MM.1S (cell line): ENCODE data around the gene UTP11.
A peak's percentile ranks its signal among the peaks of the same experiment; 100 is the strongest.

ENCODE experiments used
- DNase-seq: peaks from one replicate; pipeline ENCODE4 v3.0.0-alpha.2; 2015
- H2AFZ ChIP-seq: fragments of 300-600 bp; sonication (generic); 2 replicates; pipeline ENCODE4 v1.6.0; 2016; ENCODE audit warnings: antibody characterized with exemption, low read length
- H3F3A ChIP-seq: fragments of 300-600 bp; sonication (generic); 2 replicates; pipeline ENCODE4 v1.6.1; 2016; ENCODE audit warnings: mild to moderate bottlenecking, antibody characterized with exemption, low read length, moderate library complexity, mixed read lengths; ENCODE audit not compliant: insufficient read depth
- H3K27ac ChIP-seq: fragments of 300-600 bp; sonication (generic); 2 replicates; pipeline ENCODE4 v1.5.1; 2016; ENCODE audit warnings: mild to moderate bottlenecking, low read length
- H3K27me3 ChIP-seq: fragments of 300-600 bp; sonication (generic); replicated peaks from 2 replicates; pipeline ENCODE4 v1.6.0; 2016; ENCODE audit warnings: low read length; ENCODE audit not compliant: insufficient read depth
- H3K36me3 ChIP-seq: fragments of 300-600 bp; sonication (generic); replicated peaks from 2 replicates; pipeline ENCODE4 v1.6.1; 2016; ENCODE audit warnings: mild to moderate bottlenecking, low read length, mixed read lengths; ENCODE audit not compliant: insufficient read depth
- H3K4me1 ChIP-seq: fragments of 300-600 bp; sonication (generic); 2 replicates; pipeline ENCODE4 v1.6.1; 2016; ENCODE audit warnings: low read length, mixed read lengths
- H3K4me2 ChIP-seq: fragments of 300-600 bp; sonication (generic); 2 replicates; pipeline ENCODE4 v1.6.0; 2016; ENCODE audit warnings: low read depth, low read length
- H3K4me3 ChIP-seq: fragments of 300-600 bp; sonication (generic); 2 replicates; pipeline ENCODE4 v1.5.1; 2016; ENCODE audit warnings: low read length, mixed read lengths
- H3K79me2 ChIP-seq: fragments of 300-600 bp; sonication (generic); 2 replicates; pipeline ENCODE4 v1.6.1; 2016; ENCODE audit warnings: mixed run types, low read length, mixed read lengths
- H3K9ac ChIP-seq: fragments of 300-600 bp; sonication (generic); 2 replicates; pipeline ENCODE4 v1.6.1; 2016; ENCODE audit warnings: low read length, mixed read lengths
- H3K9me2 ChIP-seq: fragments of 300-600 bp; sonication (generic); replicated peaks from 2 replicates; pipeline ENCODE4 v1.6.1; 2016; ENCODE audit warnings: mild to moderate bottlenecking, low read length, mixed read lengths; ENCODE audit not compliant: insufficient read depth
- H3K9me3 ChIP-seq: fragments of 300-600 bp; sonication (generic); replicated peaks from 2 replicates; pipeline ENCODE4 v1.6.1; 2016; ENCODE audit warnings: mild to moderate bottlenecking, low read length, mixed read lengths; ENCODE audit not compliant: insufficient read depth
- H4K20me1 ChIP-seq: fragments of 300-600 bp; sonication (generic); 2 replicates; pipeline ENCODE4 v1.6.1; 2016; ENCODE audit warnings: mild to moderate bottlenecking, low read length, moderate library complexity, mixed read lengths; ENCODE audit not compliant: insufficient read depth
- EZH2 ChIP-seq: fragments of 300-600 bp; sonication (generic); optimal IDR thresholded peaks from 2 replicates; pipeline ENCODE3; 2017; ENCODE audit warnings: low read depth, mild to moderate bottlenecking, antibody characterized with exemption, low read length, mixed read lengths
- EZH2phosphoT487 ChIP-seq: fragments of 300-600 bp; sonication (generic); IDR thresholded peaks from 2 replicates; pipeline ENCODE4 v1.6.1; 2018; ENCODE audit warnings: antibody characterized with exemption, low read length
- TF ChIP-seq, protein P1 (sequence below): fragments of 300-600 bp; sonication (generic); IDR thresholded peaks from 2 replicates; pipeline ENCODE4 v1.5.1; 2016; ENCODE audit warnings: antibody characterized with exemption, low read length, mixed read lengths

The UTP11 gene

DNA sequence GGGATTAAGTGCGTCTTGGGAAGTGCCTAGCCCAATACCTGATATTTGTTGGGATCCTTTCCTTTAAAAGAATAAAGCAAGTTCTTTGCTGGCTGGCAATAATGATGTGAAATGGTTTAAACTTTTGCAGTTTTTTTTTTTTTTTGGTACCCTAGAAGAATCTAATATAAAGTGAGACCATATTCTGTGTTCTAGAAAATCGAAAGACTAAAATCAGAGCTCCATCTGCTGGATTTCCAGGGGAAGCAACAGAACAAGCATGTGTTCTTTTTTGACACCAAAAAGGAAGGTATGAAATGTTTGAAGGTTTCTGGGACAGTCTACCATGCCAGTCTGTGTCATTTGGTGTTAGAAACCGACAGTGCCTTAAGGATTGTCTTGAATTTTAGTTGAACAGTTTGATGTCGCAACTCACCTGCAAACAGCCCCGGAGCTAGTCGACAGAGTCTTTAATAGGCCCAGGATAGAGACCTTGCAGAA is 6.4 kb downstream of the UTP11 start:
- Histone ChIP-seq H3K27me3 (no peaks in the 10 kb centered on the region), H3K36me3 (peaks cover 5% of the 10 kb centered on the region), H3K4me1 (peaks cover 13% of the 10 kb centered on the region), H3K9me3 (no peaks in the 10 kb centered on the region), H3K9me2 (no peaks in the 10 kb centered on the region), H4K20me1 (no peaks in the 10 kb centered on the region), H2AFZ (no peak overlapping the region), H3K27ac (no peak overlapping the region), H3F3A (peaks cover 3% of the 10 kb centered on the region; the same call in 1 of the 2 replicates), H3K9ac (no peak overlapping the region), H3K4me3 (no peak overlapping the region), H3K79me2 (peaks cover 49% of the 10 kb centered on the region), H3K4me2 (no peak overlapping the region)
- DNase-seq, result no peak
- no peak for TF ChIP-seq EZH2
- TF ChIP-seq, protein P1, sequence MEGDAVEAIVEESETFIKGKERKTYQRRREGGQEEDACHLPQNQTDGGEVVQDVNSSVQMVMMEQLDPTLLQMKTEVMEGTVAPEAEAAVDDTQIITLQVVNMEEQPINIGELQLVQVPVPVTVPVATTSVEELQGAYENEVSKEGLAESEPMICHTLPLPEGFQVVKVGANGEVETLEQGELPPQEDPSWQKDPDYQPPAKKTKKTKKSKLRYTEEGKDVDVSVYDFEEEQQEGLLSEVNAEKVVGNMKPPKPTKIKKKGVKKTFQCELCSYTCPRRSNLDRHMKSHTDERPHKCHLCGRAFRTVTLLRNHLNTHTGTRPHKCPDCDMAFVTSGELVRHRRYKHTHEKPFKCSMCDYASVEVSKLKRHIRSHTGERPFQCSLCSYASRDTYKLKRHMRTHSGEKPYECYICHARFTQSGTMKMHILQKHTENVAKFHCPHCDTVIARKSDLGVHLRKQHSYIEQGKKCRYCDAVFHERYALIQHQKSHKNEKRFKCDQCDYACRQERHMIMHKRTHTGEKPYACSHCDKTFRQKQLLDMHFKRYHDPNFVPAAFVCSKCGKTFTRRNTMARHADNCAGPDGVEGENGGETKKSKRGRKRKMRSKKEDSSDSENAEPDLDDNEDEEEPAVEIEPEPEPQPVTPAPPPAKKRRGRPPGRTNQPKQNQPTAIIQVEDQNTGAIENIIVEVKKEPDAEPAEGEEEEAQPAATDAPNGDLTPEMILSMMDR, result peak; percentile 57
- TF ChIP-seq EZH2phosphoT487, result no peak

DNA sequence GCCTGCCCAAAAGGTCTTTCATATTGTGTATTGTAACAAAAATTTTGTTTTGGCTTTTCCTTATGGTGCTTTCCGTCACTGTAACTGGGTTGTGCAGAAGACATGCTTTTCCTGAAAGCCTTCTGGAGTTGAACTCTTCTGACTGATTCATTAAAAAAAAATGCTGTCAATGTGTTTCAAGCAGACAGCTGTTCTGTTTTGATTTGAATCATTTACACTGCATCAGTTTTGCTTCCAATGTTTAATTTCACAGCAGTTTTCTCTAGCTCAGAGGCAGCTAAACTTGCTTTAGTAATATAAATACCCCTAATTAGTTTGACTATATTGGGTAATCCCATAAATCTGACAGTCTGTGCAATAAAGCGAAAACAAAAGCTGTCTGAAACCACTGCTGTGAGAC is 7.9 kb downstream of the UTP11 start:
- H3K9me2 ChIP-seq, result no peaks in the 10 kb centered on the region
- no peak overlapping the region for H3K9ac ChIP-seq
- no peaks in the 10 kb centered on the region for H3K27me3 ChIP-seq
- TF ChIP-seq, protein P1, result no peak
- no peak for TF ChIP-seq EZH2phosphoT487
- no peak for TF ChIP-seq EZH2
- no peaks in the 10 kb centered on the region for H4K20me1 ChIP-seq
- DNase-seq, result no peak
- peaks cover 3% of the 10 kb centered on the region; the same call in 1 of the 2 replicates for H3F3A ChIP-seq
- no peak overlapping the region for H3K4me2 ChIP-seq
- H3K79me2 ChIP-seq, result peaks cover 34% of the 10 kb centered on the region
- H3K9me3 ChIP-seq, result no peaks in the 10 kb centered on the region
- no peak overlapping the region for H2AFZ ChIP-seq
- H3K36me3 ChIP-seq, result peaks cover 5% of the 10 kb centered on the region
- H3K27ac ChIP-seq, result no peak overlapping the region
- H3K4me3 ChIP-seq, result no peak overlapping the region
- 0 out of 2 replicates have a peak, but pooled peaks cover 3% of the 10 kb centered on the region for H3K4me1 ChIP-seq

DNA sequence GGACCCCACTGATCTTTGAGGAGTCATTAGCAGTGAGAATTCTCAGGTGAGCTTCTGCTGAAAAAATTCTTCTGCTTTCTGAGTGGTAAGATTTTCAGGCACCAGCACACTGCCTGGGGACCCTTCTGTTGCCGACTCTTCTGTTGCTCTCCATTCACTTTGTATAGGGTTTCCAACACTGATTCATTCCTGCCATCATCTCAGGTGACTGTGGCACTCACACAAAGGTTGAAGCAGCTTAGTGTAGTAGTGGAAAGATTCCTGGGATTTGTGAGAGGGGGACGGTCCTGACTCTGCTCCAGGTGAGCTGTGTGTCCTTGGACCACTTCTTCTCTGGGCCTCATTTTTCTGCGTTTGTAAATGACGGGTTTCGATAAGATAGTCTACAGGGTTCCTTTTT is 9.4 kb downstream of the UTP11 start:
- peaks cover 5% of the 10 kb centered on the region for H3K36me3 ChIP-seq
- H3K4me2 ChIP-seq, result no peak overlapping the region
- peaks cover 6% of the 10 kb centered on the region for H3F3A ChIP-seq
- H3K27ac ChIP-seq, result no peak overlapping the region
- no peaks in the 10 kb centered on the region for H4K20me1 ChIP-seq
- no peaks in the 10 kb centered on the region for H3K9me2 ChIP-seq
- no peaks in the 10 kb centered on the region for H3K27me3 ChIP-seq
- TF ChIP-seq, protein P1, result no peak
- TF ChIP-seq EZH2phosphoT487, result no peak
- TF ChIP-seq EZH2, result no peak
- no peak overlapping the region for H3K9ac ChIP-seq
- H2AFZ ChIP-seq, result no peak overlapping the region
- DNase-seq, result no peak
- H3K4me3 ChIP-seq, result no peak overlapping the region
- H3K79me2 ChIP-seq, result peaks cover 18% of the 10 kb centered on the region
- peaks cover 3% of the 10 kb centered on the region for H3K4me1 ChIP-seq
- H3K9me3 ChIP-seq, result no peaks in the 10 kb centered on the region
